Esophagus squamous epithelium (tissue), 4 donors: ENCODE measurements around the gene ACSL5.

Experiments used
- CTCF ChIP-seq, 6 experiments: fragments of 450-650 bp in 4 of 6; fragments of 200-600 bp in 2 of 6; sonication (generic) in 2 of 6; IDR thresholded peaks; one replicate each; pipeline ENCODE4 v1.5.1; 2016 to 2019; ENCODE audit warnings: antibody characterized with exemption in 6 of 6, mild to moderate bottlenecking in 4 of 6, moderate library complexity in 4 of 6
- POLR2A ChIP-seq, 4 donors: fragments of 450-650 bp; IDR thresholded peaks; one replicate each; pipeline ENCODE4 v1.6.1; 2017; ENCODE audit warnings: antibody characterized with exemption in 4 of 4, mild to moderate bottlenecking in 4 of 4, moderate library complexity in 3 of 4

- TF ChIP-seq CTCF (IDR thresholded peaks at IDR 0.05): no peak
- TF ChIP-seq POLR2A (IDR thresholded peaks at IDR 0.05): no peak
Observed at GRCh38 chr10:112390125-112390703, 16.3 kb downstream of the ACSL5 start.
